Fibroblast of mammary gland (primary cell): ENCODE results near the gene COBLL1.
"Not testable (repeated sequence)": the region's sequence is repeated elsewhere in the genome, so short reads cannot be mapped to it uniquely, and the experiment has no call there.

Experiments
- DNase-seq: peaks from one replicate; pipeline ENCODE4 v3.0.0-alpha.2; 2010; ENCODE audit warnings: low read depth
- H3K4me3 ChIP-seq: 2 replicates; pipeline ENCODE4 v1.5.1; 2011; ENCODE audit warnings: low read depth, mild to moderate bottlenecking, low read length, moderate library complexity; ENCODE audit not compliant: control insufficient read depth
- CTCF ChIP-seq: conservative IDR thresholded peaks from 2 replicates; pipeline ENCODE4 v1.5.1; 2011; ENCODE audit warnings: low read depth, low read length, inconsistent platforms; ENCODE audit not compliant: control insufficient read depth, insufficient read depth

Gene COBLL1

GRCh38 chr2:164719996-164720941 lies 121.4 kb downstream of the COBLL1 start:
- TF ChIP-seq CTCF, result no peak
- peak; percentile 28 for DNase-seq
- no peak overlapping the region for H3K4me3 ChIP-seq

GRCh38 chr2:164717000-164717803 lies 124.4 kb downstream of the COBLL1 start:
- DNase-seq, result peak; percentile 45
- TF ChIP-seq CTCF, result peak; percentile 52
- no peak overlapping the region for H3K4me3 ChIP-seq

GRCh38 chr2:164714471-164714870 lies 127.2 kb downstream of the COBLL1 start:
- DNase-seq, result no peak
- H3K4me3 ChIP-seq, result no peak overlapping the region
- no peak for TF ChIP-seq CTCF

GRCh38 chr2:164711766-164712138 lies 129.9 kb downstream of the COBLL1 start:
- no peak for TF ChIP-seq CTCF
- no peak overlapping the region for H3K4me3 ChIP-seq
- DNase-seq, result no peak

- H3K4me3 ChIP-seq, result no peak overlapping the region
- DNase-seq, result no peak
- no peak for TF ChIP-seq CTCF
These were observed 130.5 kb downstream of the COBLL1 start for GRCh38 chr2:164710837-164711765.

- peak; percentile 49 for DNase-seq
These were observed 131.3 kb downstream of the COBLL1 start for GRCh38 chr2:164710252-164710836.

More at GRCh38 chr2:164710252-164710836, 131.3 kb downstream of the COBLL1 start:
- not testable (repeated sequence) for H3K4me3 ChIP-seq
